ENCODE measurements around the gene WDR76.

Gene WDR76

DNA sequence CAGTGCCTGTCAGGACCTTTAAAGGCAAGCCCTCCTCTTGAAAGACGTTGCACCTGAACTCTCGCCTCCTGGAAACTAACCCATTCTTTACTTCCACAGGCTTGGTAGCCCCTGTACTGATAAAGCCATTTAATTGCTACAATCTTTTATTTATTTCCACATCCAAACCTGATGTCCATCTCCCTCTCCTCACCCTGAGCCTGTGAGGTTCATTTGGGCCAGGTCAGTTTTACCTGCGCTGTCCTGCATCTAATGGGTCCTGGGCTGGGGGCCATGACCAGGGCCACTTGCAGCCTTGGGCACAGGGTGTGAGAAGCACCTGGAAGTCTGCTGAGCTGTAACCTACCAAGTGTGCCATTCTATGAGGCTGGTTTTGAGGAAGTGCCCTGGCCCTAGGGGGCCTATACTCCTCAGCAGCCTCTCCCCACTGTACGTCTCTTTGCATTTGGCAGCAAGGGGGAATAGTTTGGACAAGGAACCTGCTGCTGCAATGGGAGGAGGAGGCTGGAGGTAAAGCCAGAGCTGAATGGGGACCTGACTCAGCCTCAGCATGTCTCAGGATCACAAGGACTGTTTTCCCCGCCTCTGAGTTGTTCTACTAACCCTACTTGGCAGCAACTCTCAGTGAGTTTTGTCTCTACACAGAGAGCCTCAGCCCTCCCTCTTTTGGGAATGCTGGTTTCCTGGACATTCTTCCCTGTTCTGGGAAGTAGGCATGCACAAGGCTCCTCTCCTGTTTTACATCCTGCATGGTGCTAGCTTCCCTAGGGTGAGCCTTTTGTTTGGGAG, 53.8 kb downstream of the WDR76 start:
- TF ChIP-seq, protein P1, sequence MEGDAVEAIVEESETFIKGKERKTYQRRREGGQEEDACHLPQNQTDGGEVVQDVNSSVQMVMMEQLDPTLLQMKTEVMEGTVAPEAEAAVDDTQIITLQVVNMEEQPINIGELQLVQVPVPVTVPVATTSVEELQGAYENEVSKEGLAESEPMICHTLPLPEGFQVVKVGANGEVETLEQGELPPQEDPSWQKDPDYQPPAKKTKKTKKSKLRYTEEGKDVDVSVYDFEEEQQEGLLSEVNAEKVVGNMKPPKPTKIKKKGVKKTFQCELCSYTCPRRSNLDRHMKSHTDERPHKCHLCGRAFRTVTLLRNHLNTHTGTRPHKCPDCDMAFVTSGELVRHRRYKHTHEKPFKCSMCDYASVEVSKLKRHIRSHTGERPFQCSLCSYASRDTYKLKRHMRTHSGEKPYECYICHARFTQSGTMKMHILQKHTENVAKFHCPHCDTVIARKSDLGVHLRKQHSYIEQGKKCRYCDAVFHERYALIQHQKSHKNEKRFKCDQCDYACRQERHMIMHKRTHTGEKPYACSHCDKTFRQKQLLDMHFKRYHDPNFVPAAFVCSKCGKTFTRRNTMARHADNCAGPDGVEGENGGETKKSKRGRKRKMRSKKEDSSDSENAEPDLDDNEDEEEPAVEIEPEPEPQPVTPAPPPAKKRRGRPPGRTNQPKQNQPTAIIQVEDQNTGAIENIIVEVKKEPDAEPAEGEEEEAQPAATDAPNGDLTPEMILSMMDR (conservative IDR thresholded peaks at IDR 0.05; ENCODE audit: low read depth, low read length): no peak
- H3K4me3 ChIP-seq (ENCODE audit: low read depth, low read length): no peak overlapping the region
- DNase-seq (ENCODE audit: low read depth): peak; percentile 17

DNA sequence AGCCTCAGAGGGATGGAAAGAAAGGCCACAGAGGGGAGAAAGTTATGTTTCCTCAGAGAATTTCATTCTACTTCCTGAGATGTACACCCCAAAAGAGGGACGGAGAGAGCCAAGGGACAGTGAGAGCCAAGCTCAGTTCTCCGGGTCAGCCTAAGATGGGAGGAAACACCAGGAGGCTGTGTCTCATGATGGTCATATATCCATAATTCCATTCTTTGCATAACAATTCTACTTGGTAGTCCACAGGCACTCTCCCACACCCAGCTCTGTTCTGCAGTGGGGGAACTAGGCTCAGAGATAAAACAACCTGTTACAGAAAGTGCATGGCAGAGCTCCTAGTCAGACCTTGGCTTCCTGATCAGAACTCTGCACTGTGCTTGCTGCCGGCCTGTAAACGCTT, 54.4 kb downstream of the WDR76 start:
- TF ChIP-seq, protein P1 (conservative IDR thresholded peaks at IDR 0.05; ENCODE audit: low read depth, low read length): no peak
- no peak for DNase-seq (ENCODE audit: low read depth)
- H3K4me3 ChIP-seq (ENCODE audit: low read depth, low read length): no peak overlapping the region

DNA sequence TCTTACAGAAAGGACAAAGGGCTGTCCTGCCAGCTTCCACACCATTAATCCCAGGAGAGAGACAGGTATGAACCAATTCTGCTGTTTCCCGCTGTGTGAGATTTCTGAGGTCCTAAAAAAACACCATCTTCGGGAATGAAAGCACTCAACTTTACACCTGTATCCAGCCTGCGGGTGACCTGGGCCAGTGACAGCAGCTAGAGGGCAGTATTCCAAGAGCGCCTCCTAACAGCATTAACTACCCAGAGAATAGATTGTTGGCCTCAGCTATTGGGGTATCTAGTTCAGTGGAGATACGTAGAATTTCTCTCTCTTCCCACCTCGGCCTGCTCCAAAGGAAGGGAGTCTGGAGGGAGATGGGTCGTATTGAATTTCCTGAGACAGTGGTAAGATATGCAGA, 55.1 kb downstream of the WDR76 start:
- peak; percentile 13 for DNase-seq (ENCODE audit: low read depth)
- no peak overlapping the region for H3K4me3 ChIP-seq (ENCODE audit: low read depth, low read length)
- TF ChIP-seq, protein P1 (conservative IDR thresholded peaks at IDR 0.05; ENCODE audit: low read depth, low read length): peak; percentile 67

DNA sequence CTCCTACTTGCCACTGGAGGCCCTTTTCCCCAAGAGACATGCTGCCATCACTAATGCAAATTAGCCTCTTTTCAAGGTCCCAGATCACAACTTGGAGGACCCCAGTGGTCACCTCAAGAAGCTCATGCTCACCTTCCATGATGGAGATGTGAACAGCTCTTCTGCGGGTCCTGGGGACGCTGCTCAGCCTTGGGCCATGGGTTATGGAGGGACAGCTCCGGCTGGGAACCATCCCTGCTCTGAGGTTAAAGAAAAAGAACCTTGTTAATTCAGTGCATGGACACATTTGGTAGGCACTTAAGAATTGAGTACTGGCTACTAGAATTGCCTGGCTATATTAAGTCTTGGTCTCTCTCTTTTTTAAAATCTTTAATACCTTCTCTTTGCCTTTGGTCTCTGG, 56.8 kb downstream of the WDR76 start:
- H3K4me3 ChIP-seq (ENCODE audit: low read depth, low read length): no peak overlapping the region
- no peak for DNase-seq (ENCODE audit: low read depth)
- TF ChIP-seq, protein P1 (conservative IDR thresholded peaks at IDR 0.05; ENCODE audit: low read depth, low read length): no peak

DNA sequence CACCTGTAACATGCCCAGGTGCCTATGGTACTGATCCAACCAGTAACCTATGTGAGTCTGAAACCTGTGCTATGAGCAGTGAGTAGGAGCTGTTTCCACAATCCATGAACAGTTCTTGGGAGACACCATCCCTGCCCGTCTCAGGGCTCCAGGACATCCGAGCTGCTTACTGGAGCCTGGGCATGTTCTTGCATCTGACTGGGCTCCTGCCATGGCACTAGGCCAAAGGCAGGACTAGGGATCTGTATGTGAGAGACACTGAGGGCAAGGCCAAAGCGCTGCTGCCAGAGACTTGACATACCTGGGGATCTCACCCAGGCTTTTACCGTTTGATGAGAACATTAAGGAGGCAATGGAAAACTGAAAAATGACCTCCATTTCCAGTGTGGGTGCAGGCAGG, 59.8 kb downstream of the WDR76 start:
- DNase-seq (ENCODE audit: low read depth): no peak
- TF ChIP-seq, protein P1 (conservative IDR thresholded peaks at IDR 0.05; ENCODE audit: low read depth, low read length): no peak
- H3K4me3 ChIP-seq (ENCODE audit: low read depth, low read length): no peak overlapping the region

DNA sequence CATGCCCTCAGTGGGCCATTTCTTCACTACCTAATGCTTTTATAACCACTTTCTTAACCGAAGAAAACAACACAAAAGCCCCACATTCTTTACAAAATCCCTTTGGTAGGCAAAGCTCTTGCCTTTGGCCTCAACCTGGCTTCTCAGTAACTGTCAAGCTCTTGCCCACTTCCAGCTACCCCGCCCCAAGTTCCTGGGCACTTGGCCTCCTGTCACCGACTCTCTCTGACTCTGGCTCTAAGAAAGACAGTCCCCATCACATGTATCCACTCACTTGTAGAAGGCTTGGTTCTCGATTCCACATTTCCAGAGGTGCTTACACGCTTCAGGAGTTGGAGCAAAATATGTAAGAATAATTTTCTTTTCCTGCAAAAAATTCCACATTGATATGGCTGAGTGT, 61.1 kb downstream of the WDR76 start:
- no peak for DNase-seq (ENCODE audit: low read depth)
- H3K4me3 ChIP-seq (ENCODE audit: low read depth, low read length): no peak overlapping the region
- TF ChIP-seq, protein P1 (conservative IDR thresholded peaks at IDR 0.05; ENCODE audit: low read depth, low read length): no peak

DNA sequence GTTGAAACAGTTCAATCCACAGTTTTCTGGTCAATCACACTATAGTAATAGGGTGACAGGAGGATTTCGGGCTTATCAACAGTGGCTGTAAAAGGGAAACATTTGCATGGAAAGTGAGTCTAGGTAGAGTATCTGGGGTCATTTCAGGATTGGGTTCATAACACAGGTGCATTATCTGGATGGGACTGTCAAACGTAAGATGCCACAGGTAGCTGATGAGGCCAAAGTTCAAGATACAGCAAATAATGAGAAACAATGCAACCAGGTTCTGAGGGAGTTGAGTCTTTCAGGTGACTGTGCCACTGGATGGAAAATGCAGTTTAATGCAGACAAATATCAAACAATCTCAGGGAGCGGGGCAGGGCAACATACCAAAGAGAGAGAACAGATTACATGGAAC, 62.2 kb downstream of the WDR76 start:
- no peak for DNase-seq (ENCODE audit: low read depth)
- no peak overlapping the region for H3K4me3 ChIP-seq (ENCODE audit: low read depth, low read length)
- TF ChIP-seq, protein P1 (conservative IDR thresholded peaks at IDR 0.05; ENCODE audit: low read depth, low read length): no peak

Data from choroid plexus epithelial cell (primary cell).